Neuronal stem cell (in vitro differentiated cells): ENCODE data around the gene MED25.

ENCODE experiments used
- DNase-seq: peaks from one replicate; pipeline ENCODE4 v3.0.0-alpha.2; 2013; ENCODE audit warnings: low spot score
- H2AFZ ChIP-seq: one replicate; pipeline ENCODE4 v1.6.1; 2013; ENCODE audit warnings: mild to moderate bottlenecking, low read length, inconsistent platforms
- H2AK5ac ChIP-seq: 2 replicates; pipeline ENCODE4 v1.6.1; 2013; ENCODE audit warnings: low read depth, mild to moderate bottlenecking, inconsistent platforms, low read length, moderate library complexity, mixed read lengths
- H2BK120ac ChIP-seq: 2 replicates; pipeline ENCODE4 v1.6.1; 2013; ENCODE audit warnings: low read depth, mild to moderate bottlenecking, inconsistent platforms, low read length, moderate library complexity, mixed read lengths
- H2BK12ac ChIP-seq: one replicate; pipeline ENCODE4 v1.6.1; 2013; ENCODE audit warnings: low read length, inconsistent platforms
- H2BK15ac ChIP-seq: 2 replicates; pipeline ENCODE4 v1.6.1; 2013; ENCODE audit warnings: mild to moderate bottlenecking, low read length, inconsistent platforms, mixed read lengths
- H2BK5ac ChIP-seq: one replicate; pipeline ENCODE4 v1.6.1; 2013; ENCODE audit warnings: inconsistent platforms, mild to moderate bottlenecking, low read length, moderate library complexity
- H3K14ac ChIP-seq: one replicate; pipeline ENCODE4 v1.6.1; 2013; ENCODE audit warnings: low read length, inconsistent platforms
- H3K18ac ChIP-seq: 2 replicates; pipeline ENCODE4 v1.6.1; 2013; ENCODE audit warnings: low read length, inconsistent platforms
- H3K23ac ChIP-seq: 2 replicates; pipeline ENCODE4 v1.6.1; 2013; ENCODE audit warnings: low read depth, mild to moderate bottlenecking, mixed read lengths, low read length, inconsistent platforms; ENCODE audit not compliant: poor library complexity
- H3K27ac ChIP-seq: replicated peaks from 3 replicates; pipeline ENCODE4 v1.5.1; 2013; ENCODE audit warnings: low read length, inconsistent platforms
- H3K27me3 ChIP-seq, 3 experiments: 2 replicates each; pipeline ENCODE4 v1.6.1; 2013; ENCODE audit warnings: low read length in 3 of 3, mild to moderate bottlenecking in 2 of 3, inconsistent platforms in 1 of 3, low read depth in 1 of 3, mixed read lengths in 1 of 3, moderate library complexity in 1 of 3; ENCODE audit not compliant: control insufficient read depth in 3 of 3, insufficient read depth in 3 of 3
- H3K36me3 ChIP-seq, 2 donors: replicated peaks in 1 of 2; 2 replicates each; pipeline ENCODE4 v1.6.1; 2013; ENCODE audit warnings: low read length in 2 of 2; ENCODE audit not compliant: control insufficient read depth in 2 of 2, insufficient read depth in 2 of 2
- H3K4ac ChIP-seq: 2 replicates; pipeline ENCODE4 v1.6.1; 2013; ENCODE audit warnings: inconsistent platforms, mild to moderate bottlenecking, low read length, moderate library complexity
- H3K4me1 ChIP-seq, 2 donors: 1 replicate in 1 of 2; 2 replicates in 1 of 2; pipeline ENCODE4 v1.6.1; 2013; ENCODE audit warnings: low read length in 2 of 2, low read depth in 1 of 2; ENCODE audit not compliant: control insufficient read depth in 2 of 2, insufficient read depth in 1 of 2
- H3K4me2 ChIP-seq: one replicate; pipeline ENCODE4 v1.6.1; 2013; ENCODE audit warnings: mild to moderate bottlenecking, low read length, inconsistent platforms; ENCODE audit not compliant: insufficient read depth, poor library complexity, severe bottlenecking
- H3K4me3 ChIP-seq, 2 donors: 2 replicates each; pipeline ENCODE4 v1.5.1; 2013; ENCODE audit warnings: low read length in 2 of 2, mild to moderate bottlenecking in 2 of 2, inconsistent platforms in 1 of 2, moderate library complexity in 1 of 2
- H3K79me1 ChIP-seq: one replicate; pipeline ENCODE4 v1.6.1; 2013; ENCODE audit warnings: low read depth, mild to moderate bottlenecking, inconsistent platforms, low read length, moderate library complexity
- H3K9ac ChIP-seq: one replicate; pipeline ENCODE4 v1.6.1; 2013; ENCODE audit warnings: mild to moderate bottlenecking, low read depth, low read length, inconsistent platforms; ENCODE audit not compliant: poor library complexity
- H3K9me3 ChIP-seq, 2 donors: replicated peaks in 1 of 2; 2 replicates each; pipeline versions ENCODE3 to v1.6.1; 2013; ENCODE audit warnings: low read length in 2 of 2, mild to moderate bottlenecking in 2 of 2, inconsistent platforms in 1 of 2, low read depth in 1 of 2, mixed read lengths in 1 of 2, moderate library complexity in 1 of 2; ENCODE audit not compliant: control insufficient read depth in 2 of 2, insufficient read depth in 1 of 2
- H4K8ac ChIP-seq: one replicate; pipeline ENCODE4 v1.6.1; 2013; ENCODE audit warnings: low read depth, mild to moderate bottlenecking, inconsistent platforms, low read length, moderate library complexity
- H4K91ac ChIP-seq: one replicate; pipeline ENCODE4 v1.6.1; 2013; ENCODE audit warnings: low read length, low read depth, mild to moderate bottlenecking, inconsistent platforms; ENCODE audit not compliant: poor library complexity
- WGBS, 2 donors: extraction: QIAGEN DNeasy Blood & Tissue Kit; methylation state at CpG; one replicate each; pipeline ENCODE4 v1.1.7; 2013; ENCODE audit warnings: missing lambda C conversion rate in 2 of 2, mixed read lengths in 1 of 2; ENCODE audit not compliant: insufficient read length in 2 of 2, insufficient replicate concordance in 1 of 2; ENCODE audit errors: extremely low coverage in 2 of 2; 5-methylcytosine and 5-hydroxymethylcytosine counted together

Gene MED25

GRCh38 chr19:49861541-49862378, 43.7 kb downstream of the MED25 start:
- H3K9me3 ChIP-seq: peaks cover 0 to 2% of the 10 kb centered on the region in 2 donors
- H4K91ac ChIP-seq: no peak overlapping the region
- WGBS, 2 donors: no CpG with 5 or more reads among the region's 60 CpGs
- DNase-seq: no peak
- no peak overlapping the region for H3K4me3 ChIP-seq
- H3K36me3 ChIP-seq: peaks cover 65 to 88% of the 10 kb centered on the region in 2 donors
- no peak overlapping the region for H2BK15ac ChIP-seq
- H3K18ac ChIP-seq: no peak overlapping the region
- no peak overlapping the region for H3K14ac ChIP-seq
- H3K4ac ChIP-seq: no peak overlapping the region
- no peaks in the 10 kb centered on the region for H3K27me3 ChIP-seq
- H2BK12ac ChIP-seq: no peak overlapping the region
- H3K79me1 ChIP-seq: peaks cover 2% of the 10 kb centered on the region
- no peak overlapping the region for H2AFZ ChIP-seq
- H3K4me1 ChIP-seq: peaks cover 8 to 9% of the 10 kb centered on the region in 2 donors
- peak overlapping the region; percentile 25 for H3K23ac ChIP-seq
- peak overlapping the region; percentile 44 for H2BK5ac ChIP-seq
- H3K4me2 ChIP-seq: no peak overlapping the region
- no peak overlapping the region for H2BK120ac ChIP-seq
- no peak overlapping the region for H3K27ac ChIP-seq
- H3K9ac ChIP-seq: no peak overlapping the region
- H4K8ac ChIP-seq: no peak overlapping the region
- H2AK5ac ChIP-seq: no peak overlapping the region

DNA sequence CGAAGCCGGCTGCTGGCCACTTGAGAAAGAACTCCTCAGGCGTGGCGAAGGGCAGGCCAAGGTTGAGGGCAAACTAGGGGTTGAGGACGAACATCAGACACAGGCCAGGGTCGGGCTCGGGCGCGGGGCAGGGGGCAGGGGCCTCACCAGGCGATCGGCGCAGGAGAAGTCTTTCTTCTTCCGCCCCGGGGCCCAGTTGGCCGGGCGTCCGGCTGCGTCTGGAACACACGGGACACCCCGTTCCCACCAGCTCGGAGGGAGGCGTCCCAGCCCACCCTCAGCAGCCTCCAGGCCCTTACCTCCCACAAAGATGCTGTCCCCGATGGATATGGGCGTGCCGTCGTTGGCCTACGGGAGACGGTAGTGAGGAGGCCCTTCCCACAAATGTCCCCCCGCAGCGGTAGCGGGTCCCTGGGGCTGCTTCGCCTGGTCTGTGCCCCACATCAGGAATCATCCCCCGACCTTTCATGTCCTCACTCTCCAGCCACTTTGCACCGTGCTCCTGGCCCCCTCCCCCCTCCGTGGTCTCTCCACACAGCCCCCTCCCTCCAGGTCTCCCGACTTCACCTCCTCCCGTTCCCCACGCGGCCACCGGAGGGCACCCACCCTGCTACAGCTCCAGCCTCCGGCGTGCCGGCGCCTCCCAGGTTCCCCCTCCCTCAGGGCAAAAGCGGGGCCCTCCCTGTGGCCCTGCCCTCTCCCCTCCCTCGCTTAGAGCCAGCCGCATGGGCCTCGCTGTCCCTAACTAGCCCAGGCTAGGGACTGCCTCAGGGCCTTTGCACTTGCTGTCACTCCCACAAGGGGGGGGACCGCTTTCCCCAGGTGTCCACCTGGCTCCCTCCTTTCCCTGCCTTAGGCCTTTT, 44.5 kb downstream of the MED25 start:
- peaks cover 57 to 79% of the 10 kb centered on the region in 2 donors for H3K36me3 ChIP-seq
- H3K9me3 ChIP-seq: peaks cover 0 to 2% of the 10 kb centered on the region in 2 donors
- H3K9ac ChIP-seq: no peak overlapping the region
- no peak overlapping the region for H2BK5ac ChIP-seq
- H2BK12ac ChIP-seq: no peak overlapping the region
- peaks cover 8 to 10% of the 10 kb centered on the region in 2 donors for H3K4me1 ChIP-seq
- no peak overlapping the region for H4K91ac ChIP-seq
- no peak overlapping the region for H3K14ac ChIP-seq
- H3K27ac ChIP-seq: no peak overlapping the region
- WGBS, 2 donors: no CpG with 5 or more reads among the region's 49 CpGs
- H3K4ac ChIP-seq: no peak overlapping the region
- H2AK5ac ChIP-seq: no peak overlapping the region
- peak overlapping the region in 1 of 2 donors; percentile 18 for H3K4me3 ChIP-seq
- no peak overlapping the region for H4K8ac ChIP-seq
- peaks cover 2% of the 10 kb centered on the region for H3K79me1 ChIP-seq
- H2BK15ac ChIP-seq: no peak overlapping the region
- H3K4me2 ChIP-seq: no peak overlapping the region
- no peak overlapping the region for H2BK120ac ChIP-seq
- peak overlapping the region; percentile 50 for H3K23ac ChIP-seq
- no peaks in the 10 kb centered on the region for H3K27me3 ChIP-seq
- no peak overlapping the region for H3K18ac ChIP-seq
- no peak overlapping the region for H2AFZ ChIP-seq
- DNase-seq: no peak

DNA sequence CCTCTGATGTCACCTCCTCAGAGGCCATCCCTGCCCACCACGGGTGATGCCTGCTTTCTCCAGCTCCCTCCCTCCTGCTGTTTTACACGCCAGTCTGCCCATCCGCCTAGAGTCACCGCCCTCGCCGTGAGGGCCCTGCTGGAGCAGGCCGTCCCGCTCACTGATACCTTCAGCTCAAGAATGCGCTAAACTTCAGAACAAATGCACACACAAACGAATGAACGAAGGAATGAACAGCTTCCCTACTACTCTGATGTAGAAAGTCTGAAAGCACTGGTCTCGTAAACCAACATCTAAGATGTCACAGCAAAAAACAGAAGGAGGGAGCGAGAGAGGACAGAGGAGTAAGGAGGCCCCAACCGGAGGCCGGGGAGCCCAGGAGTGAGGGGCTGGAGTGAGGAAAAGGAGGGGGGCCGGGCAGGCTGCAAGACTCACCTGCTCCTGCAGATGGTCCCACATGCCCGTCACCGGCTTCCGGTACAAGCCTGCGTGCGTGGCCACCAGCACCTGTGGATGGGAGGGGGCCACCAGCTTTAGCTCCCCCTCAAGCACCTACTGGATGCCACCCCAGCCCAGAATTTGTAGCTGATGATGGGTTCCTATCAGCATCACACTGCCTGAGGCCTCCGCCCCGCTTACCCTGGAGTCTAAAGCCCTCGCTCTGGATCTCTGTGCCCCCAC, 45.3 kb downstream of the MED25 start:
- no CpG with 5 or more reads among the region's 24 CpGs for WGBS, 2 donors
- Histone ChIP-seq H3K18ac (no peak overlapping the region), H2AFZ (no peak overlapping the region), H3K9ac (no peak overlapping the region), H4K91ac (no peak overlapping the region), H2BK12ac (no peak overlapping the region), H4K8ac (no peak overlapping the region), H3K4ac (no peak overlapping the region), H2AK5ac (no peak overlapping the region), H3K4me3 (peak overlapping the region in 1 of 2 donors; percentile 18), H3K4me2 (no peak overlapping the region), H2BK15ac (no peak overlapping the region), H3K14ac (no peak overlapping the region), H3K4me1 (peaks cover 8 to 12% of the 10 kb centered on the region in 2 donors), H3K27ac (no peak overlapping the region), H3K79me1 (peaks cover 2% of the 10 kb centered on the region), H2BK120ac (no peak overlapping the region), H3K9me3 (peaks cover 0 to 2% of the 10 kb centered on the region in 2 donors), H3K23ac (peak overlapping the region; percentile 18), H2BK5ac (peak overlapping the region; percentile 55), H3K36me3 (peaks cover 50 to 72% of the 10 kb centered on the region in 2 donors), H3K27me3 (no peaks in the 10 kb centered on the region)
- DNase-seq: no peak
